Measurements from ENCODE around the gene GH1.

GRCh38 chr17:63914471-63914870 lies 4.2 kb downstream of the GH1 start:
- TF ChIP-seq CTCF (IDR thresholded peaks at IDR 0.05) (no peak), POLR2A (IDR thresholded peaks at IDR 0.05; ENCODE audit: low read length) (no peak), CBX2 (IDR thresholded peaks at IDR 0.05; ENCODE audit: borderline replicate concordance, low read depth) (no peak), GATA3 (IDR thresholded peaks at IDR 0.05; ENCODE audit: borderline replicate concordance) (no peak), CEBPB (IDR thresholded peaks at IDR 0.05) (no peak)

Data from A549 (cell line).